Measurements from ENCODE around the gene CENPT. TPM values are rescaled to one million over a fixed set of nuclear protein-coding genes. Genes with fewer than 3 reads are reported as not detected.
A peak's percentile ranks its signal among the peaks of the same experiment; 100 is the strongest.

Gene CENPT
- total and polyA plus RNA-seq, 2 of the 13 experiments (the other 11 are each of a cell fraction or from before 2014, with no cell fraction given): 40.9 to 43.3 TPM

DNA sequence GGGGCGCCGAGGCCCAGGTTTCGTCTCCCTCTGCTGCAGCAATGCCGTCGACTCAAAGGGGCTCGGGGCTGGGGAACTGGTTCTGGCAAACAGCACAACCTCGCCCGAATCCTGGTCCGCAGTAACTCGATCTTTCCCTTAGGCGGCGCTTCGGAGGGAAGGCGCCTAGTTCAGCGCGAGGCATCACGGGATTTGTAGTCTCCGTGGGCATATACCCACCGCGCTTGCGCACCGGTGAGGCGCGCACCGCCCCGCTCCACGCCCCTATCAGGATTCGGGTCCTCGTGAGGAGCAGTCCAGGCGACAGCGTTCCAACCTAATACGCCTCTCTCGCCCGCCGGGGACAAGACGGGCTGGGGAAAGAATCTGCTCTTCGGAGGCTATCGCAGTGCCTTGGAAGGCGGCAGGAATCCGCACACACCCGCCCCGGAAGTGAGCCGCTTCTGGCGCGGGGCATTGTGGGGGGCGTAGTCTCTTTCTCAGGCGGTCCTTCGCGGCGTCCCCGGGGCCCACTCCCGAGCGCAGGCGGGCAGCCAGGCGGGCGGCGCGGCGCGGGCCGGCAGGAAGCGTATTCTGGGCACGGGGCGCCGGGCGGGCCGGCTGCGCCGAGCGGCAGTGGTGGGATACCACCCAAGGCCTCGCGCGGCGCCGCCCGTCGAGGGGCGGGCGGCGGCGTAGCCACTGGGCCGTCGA is 5.5 kb downstream of the CENPT start, which contains the start of gene THAP11 (continued):
- TF ChIP-seq, protein P1, sequence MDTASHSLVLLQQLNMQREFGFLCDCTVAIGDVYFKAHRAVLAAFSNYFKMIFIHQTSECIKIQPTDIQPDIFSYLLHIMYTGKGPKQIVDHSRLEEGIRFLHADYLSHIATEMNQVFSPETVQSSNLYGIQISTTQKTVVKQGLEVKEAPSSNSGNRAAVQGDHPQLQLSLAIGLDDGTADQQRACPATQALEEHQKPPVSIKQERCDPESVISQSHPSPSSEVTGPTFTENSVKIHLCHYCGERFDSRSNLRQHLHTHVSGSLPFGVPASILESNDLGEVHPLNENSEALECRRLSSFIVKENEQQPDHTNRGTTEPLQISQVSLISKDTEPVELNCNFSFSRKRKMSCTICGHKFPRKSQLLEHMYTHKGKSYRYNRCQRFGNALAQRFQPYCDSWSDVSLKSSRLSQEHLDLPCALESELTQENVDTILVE (CRISPR knock-in tag; IDR thresholded peaks at IDR 0.05): peak; percentile 56; the same call in 1 of the 2 replicates
- TF ChIP-seq NFKB2 (CRISPR knock-in tag; IDR thresholded peaks at IDR 0.05; ENCODE audit: borderline replicate concordance) (peak; percentile 55; the same call in 1 of the 2 replicates), MIER2 (CRISPR knock-in tag; IDR thresholded peaks at IDR 0.05) (peak; percentile 56; the same call in 1 of the 2 replicates), SPEN (CRISPR knock-in tag; IDR thresholded peaks at IDR 0.05; ENCODE audit: low read depth) (0 out of 2 replicates have a peak, but pooled peaks have one; percentile 13), ZNF724P (CRISPR knock-in tag; IDR thresholded peaks at IDR 0.05; ENCODE audit: borderline replicate concordance) (peak; percentile 83), ZSCAN25 (CRISPR knock-in tag; IDR thresholded peaks at IDR 0.05) (no peak; the same call in 1 of the 2 replicates), ZNF121 (CRISPR knock-in tag; IDR thresholded peaks at IDR 0.05) (no peak), MED13 (CRISPR knock-in tag; IDR thresholded peaks at IDR 0.05) (no peak), ZNF224 (CRISPR knock-in tag; IDR thresholded peaks at IDR 0.05) (no peak), RFX3 (CRISPR knock-in tag; IDR thresholded peaks at IDR 0.05) (no peak), ZFP1 (CRISPR knock-in tag; IDR thresholded peaks at IDR 0.05) (peak; percentile 75; the same call in 1 of the 2 replicates), ARHGAP35 (CRISPR knock-in tag; IDR thresholded peaks at IDR 0.05; ENCODE audit: borderline replicate concordance) (peak; percentile 94), SALL2 (CRISPR knock-in tag; IDR thresholded peaks at IDR 0.05) (peak; percentile 71; the same call in 1 of the 2 replicates), GZF1 (CRISPR knock-in tag; IDR thresholded peaks at IDR 0.05) (no peak), ZFP36L2 (CRISPR knock-in tag; IDR thresholded peaks at IDR 0.05) (peak; percentile 51; the same call in 1 of the 2 replicates), RXRB (CRISPR knock-in tag; IDR thresholded peaks at IDR 0.05; ENCODE audit: borderline replicate concordance) (peak; percentile 59; the same call in 1 of the 2 replicates), PHF21A (CRISPR knock-in tag; IDR thresholded peaks at IDR 0.05) (no peak; the same call in 1 of the 2 replicates), CBX5 (CRISPR knock-in tag; IDR thresholded peaks at IDR 0.05; ENCODE audit: borderline replicate concordance) (peak; percentile 77; the same call in 1 of the 2 replicates), HIVEP1 (CRISPR knock-in tag; IDR thresholded peaks at IDR 0.05) (0 out of 2 replicates have a peak, but pooled peaks have one; percentile 43), SMYD3 (CRISPR knock-in tag; IDR thresholded peaks at IDR 0.05) (peak; percentile 28; the same call in 1 of the 2 replicates), TBP (CRISPR knock-in tag; IDR thresholded peaks at IDR 0.05) (no peak), TBX2 (CRISPR knock-in tag; IDR thresholded peaks at IDR 0.05; ENCODE audit: borderline replicate concordance) (peak; percentile 77), ZBTB42 (CRISPR knock-in tag; IDR thresholded peaks at IDR 0.05) (0 out of 2 replicates have a peak, but pooled peaks have one; percentile 66), GTF3A (CRISPR knock-in tag; conservative IDR thresholded peaks at IDR 0.05) (no peak)
- TF ChIP-seq, protein P2, sequence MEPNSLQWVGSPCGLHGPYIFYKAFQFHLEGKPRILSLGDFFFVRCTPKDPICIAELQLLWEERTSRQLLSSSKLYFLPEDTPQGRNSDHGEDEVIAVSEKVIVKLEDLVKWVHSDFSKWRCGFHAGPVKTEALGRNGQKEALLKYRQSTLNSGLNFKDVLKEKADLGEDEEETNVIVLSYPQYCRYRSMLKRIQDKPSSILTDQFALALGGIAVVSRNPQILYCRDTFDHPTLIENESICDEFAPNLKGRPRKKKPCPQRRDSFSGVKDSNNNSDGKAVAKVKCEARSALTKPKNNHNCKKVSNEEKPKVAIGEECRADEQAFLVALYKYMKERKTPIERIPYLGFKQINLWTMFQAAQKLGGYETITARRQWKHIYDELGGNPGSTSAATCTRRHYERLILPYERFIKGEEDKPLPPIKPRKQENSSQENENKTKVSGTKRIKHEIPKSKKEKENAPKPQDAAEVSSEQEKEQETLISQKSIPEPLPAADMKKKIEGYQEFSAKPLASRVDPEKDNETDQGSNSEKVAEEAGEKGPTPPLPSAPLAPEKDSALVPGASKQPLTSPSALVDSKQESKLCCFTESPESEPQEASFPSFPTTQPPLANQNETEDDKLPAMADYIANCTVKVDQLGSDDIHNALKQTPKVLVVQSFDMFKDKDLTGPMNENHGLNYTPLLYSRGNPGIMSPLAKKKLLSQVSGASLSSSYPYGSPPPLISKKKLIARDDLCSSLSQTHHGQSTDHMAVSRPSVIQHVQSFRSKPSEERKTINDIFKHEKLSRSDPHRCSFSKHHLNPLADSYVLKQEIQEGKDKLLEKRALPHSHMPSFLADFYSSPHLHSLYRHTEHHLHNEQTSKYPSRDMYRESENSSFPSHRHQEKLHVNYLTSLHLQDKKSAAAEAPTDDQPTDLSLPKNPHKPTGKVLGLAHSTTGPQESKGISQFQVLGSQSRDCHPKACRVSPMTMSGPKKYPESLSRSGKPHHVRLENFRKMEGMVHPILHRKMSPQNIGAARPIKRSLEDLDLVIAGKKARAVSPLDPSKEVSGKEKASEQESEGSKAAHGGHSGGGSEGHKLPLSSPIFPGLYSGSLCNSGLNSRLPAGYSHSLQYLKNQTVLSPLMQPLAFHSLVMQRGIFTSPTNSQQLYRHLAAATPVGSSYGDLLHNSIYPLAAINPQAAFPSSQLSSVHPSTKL (CRISPR knock-in tag; IDR thresholded peaks at IDR 0.05): peak; percentile 72
- TF ChIP-seq, protein P3, sequence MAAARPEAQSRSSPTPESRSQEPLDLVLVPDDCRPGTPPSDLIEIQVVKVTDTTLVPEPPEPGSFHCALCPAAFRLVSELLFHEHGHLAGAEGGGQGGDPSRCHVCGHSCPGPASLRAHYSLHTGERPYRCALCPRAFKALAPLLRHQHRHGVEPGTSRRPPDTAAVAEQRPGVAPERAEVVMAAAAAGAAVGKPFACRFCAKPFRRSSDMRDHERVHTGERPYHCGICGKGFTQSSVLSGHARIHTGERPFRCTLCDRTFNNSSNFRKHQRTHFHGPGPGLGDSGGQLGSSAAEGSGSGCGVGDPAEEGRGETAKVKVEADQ (CRISPR knock-in tag; IDR thresholded peaks at IDR 0.05; ENCODE audit: borderline replicate concordance): peak; percentile 76; the same call in 1 of the 2 replicates
